Myometrial cell (primary cell): Measurements from ENCODE around the gene PCDHB1. TPM values are rescaled to one million over a fixed set of nuclear protein-coding genes. Genes with fewer than 3 reads are reported as not detected.

Source experiments
- total RNA-seq: library from RNA; depleted of rRNA; stranded (reverse); fragments of >200 nt; gene quantifications from 2 replicates; pipeline ENCODE4 v1.2.3, GENCODE V29; 2015

The PCDHB1 gene
- total RNA-seq = not detected in 2 replicates

GRCh38 chr5:141050622-141051520 is at the start of gene PCDHB1:
Gene PCDHB1, plus strand, starts transcription at chr5:141051374. Its CDS starts 97 bp downstream, at chr5:141051471.

GRCh38 chr5:141094481-141095262 is 43.5 kb downstream of the PCDHB1 start, which contains the start of gene PCDHB2:
Gene PCDHB2, plus strand, starts transcription at chr5:141094615. Its CDS starts 176 bp downstream, at chr5:141094791.

GRCh38 chr5:141100243-141100805 is 49.1 kb downstream of the PCDHB1 start, which contains the start of gene PCDHB3:
Gene PCDHB3, plus strand, starts transcription at chr5:141100473. Its CDS starts 177 bp downstream, at chr5:141100650.

Other genes starting within 250 kb of the PCDHB1 start
- 0.35 TPM in 1 of 2 replicates, not detected in the other for gene PCDHA4, start 244.3 kb upstream of the PCDHB1 start, total RNA-seq
- gene PCDHA5, start 229.8 kb upstream of the PCDHB1 start, total RNA-seq = not detected in 2 replicates
- under 0.01 TPM in 1 of 2 replicates, not detected in the other for gene PCDHA6, start 223.4 kb upstream of the PCDHB1 start, total RNA-seq
- gene PCDHA7, start 217.1 kb upstream of the PCDHB1 start, total RNA-seq = 0.71 TPM in 1 of 2 replicates, not detected in the other
- not detected in 2 replicates for gene PCDHA8, start 210.2 kb upstream of the PCDHB1 start, total RNA-seq
- gene PCDHA9, start 203.0 kb upstream of the PCDHB1 start, total RNA-seq = not detected in 2 replicates
- not detected in 2 replicates for gene PCDHA10, start 195.5 kb upstream of the PCDHB1 start, total RNA-seq
- not detected in 2 replicates for gene PCDHA11, start 182.4 kb upstream of the PCDHB1 start, total RNA-seq
- not detected in 2 replicates for gene PCDHA12, start 176.1 kb upstream of the PCDHB1 start, total RNA-seq
- not detected in 2 replicates for gene PCDHA13, start 169.2 kb upstream of the PCDHB1 start, total RNA-seq
- gene PCDHAC1, start 125.1 kb upstream of the PCDHB1 start, total RNA-seq = not detected in 2 replicates
- gene PCDHAC2, start 84.9 kb upstream of the PCDHB1 start, total RNA-seq = not detected in 2 replicates
- gene PCDHB2, start 43.2 kb downstream of the PCDHB1 start, total RNA-seq = 0.18 and 0.29 TPM in 2 replicates
- gene PCDHB3, start 49.1 kb downstream of the PCDHB1 start, total RNA-seq = 0.89 TPM in 1 of 2 replicates, not detected in the other
- gene PCDHB4, start 70.4 kb downstream of the PCDHB1 start, total RNA-seq = not detected in 2 replicates
- under 0.01 TPM in 1 of 2 replicates, not detected in the other for gene PCDHB5, start 83.8 kb downstream of the PCDHB1 start, total RNA-seq
- not detected in 2 replicates for gene PCDHB6, start 98.7 kb downstream of the PCDHB1 start, total RNA-seq
- gene PCDHB7, start 121.3 kb downstream of the PCDHB1 start, total RNA-seq = under 0.01 and 1.4 TPM in 2 replicates
- not detected in 2 replicates for gene PCDHB8, start 126.4 kb downstream of the PCDHB1 start, total RNA-seq
- under 0.01 TPM in 2 replicates for gene PCDHB16, start 131.0 kb downstream of the PCDHB1 start, total RNA-seq
- gene PCDHB9, start 135.8 kb downstream of the PCDHB1 start, total RNA-seq = 0.18 TPM in 1 of 2 replicates, not detected in the other
- 0.58 TPM in 1 of 2 replicates, not detected in the other for gene PCDHB10, start 141.0 kb downstream of the PCDHB1 start, total RNA-seq
- not detected in 2 replicates for gene PCDHB11, start 148.3 kb downstream of the PCDHB1 start, total RNA-seq
- gene PCDHB12, start 157.3 kb downstream of the PCDHB1 start, total RNA-seq = not detected in 2 replicates
- gene PCDHB13, start 162.5 kb downstream of the PCDHB1 start, total RNA-seq = under 0.01 TPM in 1 of 2 replicates, not detected in the other
- gene PCDHB14, start 172.0 kb downstream of the PCDHB1 start, total RNA-seq = under 0.01 and 1.7 TPM in 2 replicates
- 0.35 TPM in 1 of 2 replicates, not detected in the other for gene PCDHB15, start 194.0 kb downstream of the PCDHB1 start, total RNA-seq